Astrocyte of the spinal cord (primary cell): ENCODE measurements around the gene CYB561A3.

Source experiments
- DNase-seq: peaks from one replicate; pipeline ENCODE4 v3.0.0; 2011; ENCODE audit warnings: low read depth, low spot score
- H3K4me3 ChIP-seq: 2 replicates; pipeline ENCODE4 v1.5.1; 2011; ENCODE audit warnings: low read depth, mild to moderate bottlenecking, low read length, moderate library complexity
- CTCF ChIP-seq: IDR thresholded peaks from 2 replicates; pipeline ENCODE4 v1.5.1; 2012; ENCODE audit warnings: low read depth, mild to moderate bottlenecking, low read length, inconsistent platforms
- in situ Hi-C: cut with HindIII; loops from 2 replicates; pipeline ENCODE4 v1.10.0; 2017; ENCODE audit warnings: low sequenced_read_pairs

CYB561A3 gene

GRCh38 chr11:61361741-61362541, at the start of gene CYB561A3, which contains the start of gene TMEM138:
CYB561A3 (minus strand) TSS chr11:61361882; CDS start chr11:61356713, 5,169 bp downstream.
TMEM138 (plus strand) TSS chr11:61362374; CDS start chr11:61364391, 2,017 bp downstream.
- TF ChIP-seq CTCF, result no peak
- in situ Hi-C loops, result no loop called here
- H3K4me3 ChIP-seq, result peak within 1 kb of the TSS; percentile 75
- peak; percentile 95 for DNase-seq

- DNase-seq, result no peak
- no peak for TF ChIP-seq CTCF
- in situ Hi-C loops, result no loop called here
- no peak overlapping the region for H3K4me3 ChIP-seq
Observed at GRCh38 chr11:61406991-61407728, 45.5 kb upstream of the CYB561A3 start.

- TF ChIP-seq CTCF, result no peak
- no peak overlapping the region for H3K4me3 ChIP-seq
- in situ Hi-C loops, result no loop called here
- DNase-seq, result no peak
Observed at GRCh38 chr11:61406067-61406466, 44.4 kb upstream of the CYB561A3 start.

GRCh38 chr11:61404641-61405040, 43.0 kb upstream of the CYB561A3 start:
- in situ Hi-C loops, result no loop called here
- TF ChIP-seq CTCF, result no peak
- no peak for DNase-seq

GRCh38 chr11:61404103-61404502, 42.4 kb upstream of the CYB561A3 start:
- in situ Hi-C loops, result no loop called here
- DNase-seq, result no peak
- no peak for TF ChIP-seq CTCF
- no peak overlapping the region for H3K4me3 ChIP-seq

More at GRCh38 chr11:61404641-61405040, 43.0 kb upstream of the CYB561A3 start:
- no peak overlapping the region for H3K4me3 ChIP-seq

- in situ Hi-C loops, result no loop called here
- H3K4me3 ChIP-seq, result no peak overlapping the region
- DNase-seq, result no peak
- TF ChIP-seq CTCF, result no peak
Observed at GRCh38 chr11:61403658-61404057, 42.0 kb upstream of the CYB561A3 start.
